ENCODE results near the gene UGT8.

UGT8 gene

GRCh38 chr4:114690571-114690970, 92.0 kb downstream of the UGT8 start:
- no peak for DNase-seq (ENCODE audit: low spot score)

DNA sequence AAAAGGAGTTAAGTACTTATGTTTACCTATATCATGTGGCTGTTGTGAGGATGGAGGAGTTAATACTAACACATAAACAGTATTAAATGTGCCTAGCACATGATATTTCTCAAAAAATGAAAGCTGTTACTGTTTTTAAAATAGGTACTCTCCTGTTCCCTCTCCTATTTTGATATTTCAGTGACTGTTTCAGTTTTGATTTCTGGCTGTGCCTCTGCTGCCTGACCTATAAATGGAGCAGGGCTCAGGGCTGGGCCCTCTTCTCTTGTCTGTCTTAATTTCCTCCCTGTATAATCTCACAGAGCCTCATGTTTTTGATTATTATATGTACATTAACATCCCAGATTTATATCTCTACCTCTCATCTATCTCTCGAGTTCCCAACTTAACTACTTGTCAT, 93.3 kb downstream of the UGT8 start:
- DNase-seq (ENCODE audit: low spot score) = no peak

DNA sequence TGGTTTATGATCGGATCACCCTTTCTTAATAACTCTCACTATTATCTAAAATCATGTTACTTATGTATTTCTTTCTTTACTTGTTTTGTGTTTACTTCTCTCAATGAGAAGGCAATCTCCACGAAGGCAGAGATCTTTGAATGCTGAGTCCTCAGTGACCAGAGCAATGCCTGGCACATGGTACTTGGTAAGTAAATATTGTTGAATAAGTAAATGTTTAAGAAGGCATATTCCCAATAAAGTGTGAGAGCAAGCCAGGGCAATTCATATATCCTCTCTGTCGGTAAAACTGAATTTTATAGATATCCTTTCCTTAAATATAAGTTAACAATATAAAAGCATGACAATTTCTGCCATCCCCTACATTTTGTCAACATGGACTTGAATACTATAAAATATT, 94.4 kb downstream of the UGT8 start:
- DNase-seq (ENCODE audit: low spot score) = no peak

DNA sequence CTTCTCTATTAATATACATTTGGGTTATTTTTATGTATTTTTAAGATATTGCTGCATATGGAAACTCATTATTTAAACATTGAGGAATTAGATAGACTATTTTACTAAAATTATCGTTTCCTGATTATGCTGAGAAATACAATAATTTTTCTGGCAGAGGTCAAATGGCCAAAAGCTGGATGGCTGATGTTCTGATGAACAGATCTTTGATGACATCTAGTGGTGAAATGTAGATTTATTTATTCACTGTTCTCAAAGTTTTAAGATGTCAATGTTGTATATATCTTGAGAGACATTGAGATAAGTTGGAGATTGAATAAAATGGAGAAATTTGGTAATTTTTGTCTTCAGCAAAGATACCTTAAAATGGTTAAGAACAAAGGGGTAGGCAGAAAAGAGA, 96.2 kb downstream of the UGT8 start:
- peak; percentile 20 for DNase-seq (ENCODE audit: low spot score)

DNA sequence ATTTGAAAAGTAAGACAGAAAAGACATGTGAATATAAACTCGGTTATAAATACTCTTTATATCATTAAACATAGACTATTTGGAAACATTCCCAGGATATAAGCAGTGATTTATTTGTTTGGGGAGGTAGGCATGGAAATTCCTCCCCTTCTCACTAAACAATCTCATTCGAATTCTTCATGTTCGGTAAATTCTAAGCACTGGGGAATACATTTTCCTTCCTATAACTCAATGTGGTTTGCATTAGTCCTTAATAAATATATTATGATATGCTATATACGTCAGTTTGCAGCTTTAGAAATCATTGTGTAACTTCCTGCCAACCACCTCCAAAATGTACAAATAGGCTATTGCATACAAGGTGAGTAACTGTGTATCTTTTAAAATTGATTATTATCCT, 99.6 kb downstream of the UGT8 start:
- no peak for DNase-seq (ENCODE audit: low spot score)

DNA sequence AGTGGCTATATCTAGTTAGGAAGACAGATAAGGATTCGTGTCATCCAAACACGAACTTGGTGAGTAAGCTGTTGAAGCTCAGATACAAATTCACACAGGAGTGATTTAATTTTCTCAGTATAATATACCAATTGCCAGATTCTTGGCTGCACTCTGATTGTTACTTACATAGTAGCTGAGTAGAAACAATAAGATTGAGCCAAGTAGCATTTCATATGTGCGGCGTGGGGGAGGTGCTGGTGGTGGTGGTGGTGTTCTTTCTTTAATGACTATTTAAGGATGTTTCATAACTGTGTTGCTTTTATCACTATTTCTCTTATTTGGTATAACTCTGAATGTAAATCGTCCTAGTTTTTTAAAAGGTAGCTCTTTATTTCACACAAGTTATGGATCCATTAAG, 102.9 kb downstream of the UGT8 start:
- DNase-seq (ENCODE audit: low spot score) = no peak

- DNase-seq (ENCODE audit: low spot score) = no peak
These were observed 118.8 kb downstream of the UGT8 start for GRCh38 chr4:114717432-114717831.

DNA sequence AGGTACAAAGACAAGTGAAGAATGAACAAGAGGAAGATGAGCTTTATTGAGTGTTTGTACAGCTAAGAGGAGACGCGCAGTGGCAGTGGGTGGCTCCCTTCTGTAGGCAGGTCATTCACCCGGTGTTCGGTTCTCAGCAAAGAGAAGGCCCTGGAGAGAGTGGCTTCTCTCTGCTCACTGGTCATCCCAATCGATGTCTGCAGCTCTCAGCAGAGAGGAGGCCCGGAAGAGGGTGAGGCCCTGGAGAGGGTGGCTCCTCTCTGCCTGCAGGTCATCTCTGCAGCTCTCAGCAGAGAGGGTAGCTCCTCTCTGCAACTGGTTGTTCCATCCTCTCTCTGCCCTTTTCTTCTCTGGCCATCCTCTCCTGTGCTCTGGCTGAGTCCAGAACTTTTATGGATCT, 126.5 kb downstream of the UGT8 start:
- DNase-seq (ENCODE audit: low spot score) = no peak

DNA sequence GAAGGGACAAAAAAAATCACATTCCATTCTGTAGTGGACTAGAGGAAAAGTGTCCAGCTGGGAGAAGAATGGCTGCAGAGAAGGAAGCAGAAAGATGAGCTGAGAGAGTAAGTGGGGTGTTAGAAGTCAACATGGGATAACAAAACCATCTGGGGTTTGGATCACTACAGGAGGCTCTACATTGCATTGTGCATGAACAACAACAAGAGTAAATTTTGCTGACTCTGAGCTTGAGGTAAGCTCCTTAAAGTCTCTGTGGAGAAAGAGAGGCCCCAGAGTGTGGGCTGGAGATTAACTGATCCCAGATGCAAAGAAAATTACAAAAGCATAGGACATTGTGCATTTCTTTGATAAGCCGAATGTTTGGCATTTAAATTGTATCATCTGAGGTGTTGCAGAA, 128.9 kb downstream of the UGT8 start:
- no peak for DNase-seq (ENCODE audit: low spot score)

Measured in AG20443 (cell line).